Caco-2 (cell line): ENCODE measurements around the gene RFNG. TPM values are rescaled to one million over a fixed set of nuclear protein-coding genes. Genes with fewer than 3 reads are reported as not detected.

ENCODE experiments used
- BruUV-seq: library from RNA; stranded (reverse); fragments of 400-500 nt; replicated peaks from 2 replicates; lab custom pipeline; 2021; lab: Mats Ljungman, UMichigan
- CTCF ChIA-PET: fragments of 300-600 bp; sonication (Branson Sonifier 250); formaldehyde crosslinking; loops from one replicate; lab custom pipeline; 2022; ENCODE audit warnings: antibody characterized with exemption; lab: Charles Lee
- POLR2A ChIA-PET: fragments of 300-600 bp; sonication (Branson Sonifier 250); formaldehyde crosslinking; loops from one replicate; lab custom pipeline; 2022; ENCODE audit warnings: antibody characterized with exemption; lab: Charles Lee
- DNase-seq, 2 experiments: peaks; one replicate each; pipeline versions ENCODE4 v3.0.0 to v3.0.0-alpha.2; 2020 to 2022
- H3K27me3 ChIP-seq: replicated peaks from 2 replicates; pipeline ENCODE4 v1.6.0; 2011; ENCODE audit warnings: low read length; ENCODE audit not compliant: control insufficient read depth, insufficient read depth
- H3K36me3 ChIP-seq: 2 replicates; pipeline ENCODE4 v1.5.1; 2011; ENCODE audit warnings: low read length; ENCODE audit not compliant: control insufficient read depth, insufficient read depth
- H3K4me1 ChIP-seq: fragments of 250-450 bp; sonication (Bioruptor Pico); 2 replicates; pipeline ENCODE4 v1.5.1; 2020; ENCODE audit warnings: mild to moderate bottlenecking
- H3K4me3 ChIP-seq: 2 replicates; pipeline ENCODE4 v1.5.1; 2011; ENCODE audit warnings: low read depth, mild to moderate bottlenecking, control low read depth, low read length
- H3K9me3 ChIP-seq: fragments of 250-450 bp; sonication (Bioruptor Pico); 2 replicates; pipeline ENCODE4 v1.5.1; 2020; ENCODE audit warnings: mild to moderate bottlenecking, moderate library complexity
- H3K27ac Mint-ChIP-seq: one replicate; pipeline ENCODE4 v1.8.0; 2022; ENCODE audit warnings: mixed read lengths; ENCODE audit not compliant: unreplicated experiment
- H3K27me3 Mint-ChIP-seq: one replicate; pipeline ENCODE4 v1.8.0; 2022; ENCODE audit warnings: mixed read lengths; ENCODE audit not compliant: insufficient read depth, unreplicated experiment
- H3K36me3 Mint-ChIP-seq: one replicate; pipeline ENCODE4 v1.8.0; 2022; ENCODE audit warnings: mild to moderate bottlenecking, mixed read lengths; ENCODE audit not compliant: insufficient read depth, unreplicated experiment
- H3K4me1 Mint-ChIP-seq: one replicate; pipeline ENCODE4 v1.8.0; 2022; ENCODE audit warnings: low read depth, mixed read lengths; ENCODE audit not compliant: unreplicated experiment
- H3K4me3 Mint-ChIP-seq: one replicate; pipeline ENCODE4 v1.8.0; 2022; ENCODE audit warnings: mild to moderate bottlenecking, moderate library complexity, mixed read lengths; ENCODE audit not compliant: unreplicated experiment
- H3K9me3 Mint-ChIP-seq: one replicate; pipeline ENCODE4 v1.8.0; 2022; ENCODE audit warnings: mixed read lengths; ENCODE audit not compliant: unreplicated experiment
- CTCF ChIP-seq, 2 experiments: fragments of 200-600 bp in 1 of 2; IDR thresholded peaks; 1 replicate in 1 of 2; 2 replicates in 1 of 2; pipeline versions ENCODE4 v1.5.1 to v1.8.0; 2011 to 2022; ENCODE audit warnings: antibody characterized with exemption in 1 of 2, control low read depth in 1 of 2, inconsistent platforms in 1 of 2, low read depth in 1 of 2, low read length in 1 of 2, mild to moderate bottlenecking in 1 of 2, moderate library complexity in 1 of 2; ENCODE audit not compliant: insufficient read depth in 1 of 2, severe bottlenecking in 1 of 2, unreplicated experiment in 1 of 2
- intact Hi-C: fragments of 100-400 bp; cut with micrococcal nuclease; formaldehyde crosslinking; loops from one replicate; pipeline ENCODE4 v1.10.0; 2022; ENCODE audit not compliant: unreplicated experiment
- total RNA-seq: library from RNA; stranded (reverse); gene quantifications from 2 replicates; pipeline ENCODE4 v1.2.3, GENCODE V29; 2022

The RFNG gene
- total RNA-seq, 1 experiment from 2014 or later: 35.5 TPM

GRCh38 chr17:82008258-82008940, 43.2 kb downstream of the RFNG start:
- Mint-ChIP-seq H3K27ac (no peak overlapping the region), H3K27me3 (no peaks in the 10 kb centered on the region), H3K4me3 (no peak overlapping the region), H3K4me1 (no peaks in the 10 kb centered on the region), H3K36me3 (peaks cover 17% of the 10 kb centered on the region), H3K9me3 (no peaks in the 10 kb centered on the region)
- DNase-seq: no peak
- no peak for TF ChIP-seq CTCF (IDR thresholded peaks at IDR 0.05; ENCODE audit: insufficient read depth in 1 of 2, low read depth in 1 of 2, low read length in 1 of 2, severe bottlenecking in 1 of 2, unreplicated experiment in 1 of 2)
- no peak overlapping the region for H3K4me3 ChIP-seq
- no peaks in the 10 kb centered on the region for H3K9me3 ChIP-seq
- POLR2A ChIA-PET: no interaction called here
- BruUV-seq: no TSS peak
- peaks cover 10% of the 10 kb centered on the region for H3K4me1 ChIP-seq
- H3K36me3 ChIP-seq: no peaks in the 10 kb centered on the region
- no peaks in the 10 kb centered on the region for H3K27me3 ChIP-seq
- CTCF ChIA-PET: no interaction called here
- intact Hi-C loops: no loop called here

GRCh38 chr17:82007495-82008257, 43.9 kb downstream of the RFNG start:
- no peak for TF ChIP-seq CTCF (IDR thresholded peaks at IDR 0.05; ENCODE audit: insufficient read depth in 1 of 2, low read depth in 1 of 2, low read length in 1 of 2, severe bottlenecking in 1 of 2, unreplicated experiment in 1 of 2)
- POLR2A ChIA-PET: no interaction called here

GRCh38 chr17:82007228-82007494, 44.5 kb downstream of the RFNG start:
- BruUV-seq: no TSS peak
- Mint-ChIP-seq H3K4me3 (no peak overlapping the region), H3K9me3 (no peaks in the 10 kb centered on the region), H3K27me3 (no peaks in the 10 kb centered on the region), H3K27ac (no peak overlapping the region), H3K36me3 (peaks cover 17% of the 10 kb centered on the region), H3K4me1 (no peaks in the 10 kb centered on the region)
- ChIA-PET CTCF (no interaction called here), POLR2A (no interaction called here)
- Histone ChIP-seq H3K4me1 (peaks cover 19% of the 10 kb centered on the region), H3K36me3 (no peaks in the 10 kb centered on the region; the same call in 1 of the 2 replicates), H3K27me3 (no peaks in the 10 kb centered on the region), H3K4me3 (no peak overlapping the region), H3K9me3 (no peaks in the 10 kb centered on the region)
- intact Hi-C loops: no loop called here
- no peak for TF ChIP-seq CTCF (IDR thresholded peaks at IDR 0.05; ENCODE audit: insufficient read depth in 1 of 2, low read depth in 1 of 2, low read length in 1 of 2, severe bottlenecking in 1 of 2, unreplicated experiment in 1 of 2)
- DNase-seq: no peak

More at GRCh38 chr17:82007495-82008257, 43.9 kb downstream of the RFNG start:
- CTCF ChIA-PET: no interaction called here
- no peak overlapping the region for H3K27ac Mint-ChIP-seq
- no TSS peak for BruUV-seq
- intact Hi-C loops: no loop called here
- no peaks in the 10 kb centered on the region for H3K4me1 Mint-ChIP-seq
- H3K9me3 Mint-ChIP-seq: no peaks in the 10 kb centered on the region
- H3K4me3 Mint-ChIP-seq: no peak overlapping the region
- Histone ChIP-seq H3K9me3 (no peaks in the 10 kb centered on the region), H3K4me3 (no peak overlapping the region), H3K27me3 (no peaks in the 10 kb centered on the region), H3K4me1 (peaks cover 14% of the 10 kb centered on the region), H3K36me3 (no peaks in the 10 kb centered on the region; the same call in 1 of the 2 replicates)
- peaks cover 17% of the 10 kb centered on the region for H3K36me3 Mint-ChIP-seq
- H3K27me3 Mint-ChIP-seq: no peaks in the 10 kb centered on the region
- DNase-seq: no peak
